GM10847 (cell line): ENCODE measurements around the gene MMD2.

Source experiments
- POLR2A ChIP-seq: IDR thresholded peaks from 2 replicates; pipeline ENCODE4 v1.6.1; 2011; ENCODE audit not compliant: insufficient read length; ENCODE audit errors: extremely low read depth

Gene MMD2

DNA sequence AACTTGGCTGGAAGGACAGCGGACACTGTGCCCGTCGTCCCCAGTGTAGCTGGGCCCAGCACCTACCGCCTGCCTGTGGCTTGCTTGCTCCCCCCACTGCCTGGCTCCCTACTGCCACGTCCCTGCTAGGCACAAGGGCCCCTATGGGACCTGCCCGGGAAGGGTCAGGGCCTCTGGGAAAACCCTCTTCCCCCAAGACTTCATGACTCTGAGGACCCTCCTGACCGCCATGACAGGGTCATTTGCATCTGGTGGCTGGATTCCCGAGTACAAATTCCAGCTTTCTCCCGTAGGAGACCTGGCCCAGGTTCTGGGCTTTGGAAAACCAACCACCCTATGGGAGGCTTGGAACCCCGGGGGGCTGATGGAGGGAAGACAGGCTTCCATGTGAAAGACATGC, 1.4 kb upstream of the MMD2 start:
- TF ChIP-seq POLR2A = no peak

DNA sequence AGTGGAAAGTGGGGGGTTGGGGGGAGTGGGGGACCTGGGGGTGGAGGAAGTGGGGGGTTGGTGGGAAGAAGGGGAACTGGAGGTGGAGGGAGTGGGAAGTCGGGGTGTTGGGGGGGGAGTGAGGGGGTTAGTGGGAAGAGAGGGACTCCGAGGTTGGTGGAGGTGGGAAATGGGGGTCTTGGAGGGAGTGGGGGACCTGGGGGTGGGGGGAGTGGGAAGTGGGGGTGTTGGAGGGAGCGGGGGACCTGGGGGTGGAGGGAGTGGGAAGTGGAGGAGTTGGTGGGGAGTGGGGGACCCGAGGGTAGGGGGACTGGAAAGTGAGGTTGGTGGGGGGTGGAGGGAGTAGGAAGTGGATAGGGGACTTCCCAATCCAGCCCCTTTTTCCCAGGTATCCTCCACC, 906 bp upstream of the MMD2 start:
- TF ChIP-seq POLR2A = no peak

DNA sequence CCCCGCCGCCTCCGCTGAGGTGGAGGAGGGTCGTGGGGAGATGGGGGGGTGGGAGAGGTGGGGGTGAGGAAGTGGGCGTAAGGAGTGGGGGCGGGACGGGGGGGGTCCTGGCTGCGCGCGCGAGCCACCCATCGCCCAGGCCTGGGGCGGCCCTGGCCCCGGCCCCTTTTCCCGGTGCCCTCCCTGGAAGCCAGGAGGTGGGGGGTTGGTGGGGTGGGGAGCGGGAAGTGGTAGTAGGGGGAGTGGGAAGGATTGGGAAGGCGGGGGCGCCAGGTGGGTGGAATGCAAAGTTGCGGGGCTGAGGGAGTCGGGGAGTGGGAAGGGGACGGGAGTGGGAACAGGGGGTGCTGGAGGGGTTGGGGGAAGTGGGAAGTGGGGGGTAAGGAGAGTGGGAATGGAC, 319 bp upstream of the MMD2 start:
- no peak for TF ChIP-seq POLR2A

DNA sequence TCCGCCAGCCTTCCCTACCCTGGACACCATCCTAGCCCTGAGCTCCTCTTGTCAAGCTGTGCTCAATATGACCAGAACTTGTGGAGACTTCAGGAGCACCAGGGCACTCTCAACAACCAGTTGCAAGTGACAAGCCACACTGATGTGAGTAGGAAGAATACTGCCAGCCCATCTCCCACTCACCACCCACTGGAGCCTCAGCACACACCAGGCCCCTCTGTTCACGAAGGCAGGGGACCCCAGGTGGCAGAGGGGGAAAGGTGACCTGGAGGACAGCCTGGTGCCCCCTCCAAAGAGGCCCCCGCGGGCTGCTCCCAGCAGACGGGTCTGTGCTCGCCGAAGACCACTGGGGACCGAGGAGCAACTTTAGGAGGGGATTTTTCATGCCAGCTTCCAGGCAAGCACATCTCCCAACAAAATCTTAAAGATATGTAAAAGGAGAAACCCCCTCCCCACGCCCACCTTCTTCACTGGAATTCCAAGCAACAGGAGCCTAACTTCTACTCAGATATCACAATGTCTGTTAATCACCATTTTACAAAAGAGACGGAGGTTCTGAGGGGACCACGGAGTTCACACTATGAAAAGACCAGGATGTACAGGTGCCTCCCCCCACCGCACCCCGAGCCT, 1.0 kb downstream of the MMD2 start:
- no peak for TF ChIP-seq POLR2A

DNA sequence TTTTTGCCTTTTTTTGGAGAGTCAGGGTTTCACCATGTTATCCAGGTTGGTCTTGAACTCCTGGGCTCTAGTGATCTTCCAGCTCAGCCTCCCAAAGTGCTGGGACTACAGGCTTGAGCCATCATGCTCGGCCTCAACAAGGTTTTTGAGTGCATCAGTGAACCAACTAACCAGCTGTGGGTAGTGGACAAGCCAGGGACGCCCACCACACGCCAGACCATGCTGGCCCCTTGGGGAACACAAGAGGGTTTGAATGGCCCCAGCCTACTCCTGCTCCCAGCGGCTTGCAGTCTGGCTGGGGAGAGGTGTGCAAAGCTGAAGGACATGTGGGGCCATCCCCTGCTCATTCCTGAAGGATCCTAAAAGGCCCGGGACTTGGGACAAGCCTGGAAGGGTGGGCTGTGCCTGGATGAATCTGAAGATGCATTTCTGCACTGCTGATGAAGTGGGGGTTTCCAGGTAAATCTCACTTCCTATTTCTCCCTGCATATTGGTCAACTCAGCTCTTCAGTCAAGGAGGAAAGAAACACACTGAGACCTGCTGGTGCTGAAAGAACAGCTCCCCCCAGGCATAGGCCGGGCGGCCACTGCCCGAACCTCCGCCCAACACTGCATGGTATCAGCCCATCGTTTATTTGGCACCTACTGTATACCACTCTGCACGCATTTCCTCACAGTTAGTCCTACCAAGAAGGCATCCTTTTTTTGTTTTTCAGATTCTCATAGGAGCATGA, 6.9 kb downstream of the MMD2 start:
- TF ChIP-seq POLR2A = no peak

DNA sequence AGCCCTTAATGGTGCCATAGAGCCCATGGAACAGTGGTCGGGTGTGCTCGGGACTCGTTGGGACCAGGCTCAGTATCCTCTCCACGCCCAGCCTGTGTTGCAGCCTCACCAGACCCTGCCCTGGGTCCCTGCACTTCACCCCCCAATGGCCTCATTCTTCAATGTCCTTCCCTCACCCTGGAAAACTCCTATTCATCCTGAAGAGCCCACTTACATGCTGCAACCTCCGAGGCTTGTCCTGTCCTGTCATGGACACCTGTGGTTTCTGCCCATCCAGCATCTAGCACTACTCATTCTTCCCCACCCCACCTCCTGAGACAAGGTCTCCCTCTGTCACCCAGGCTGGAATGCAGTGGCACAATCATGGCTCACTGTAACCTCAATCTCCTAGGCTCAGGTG, 7.7 kb downstream of the MMD2 start:
- TF ChIP-seq POLR2A = no peak

DNA sequence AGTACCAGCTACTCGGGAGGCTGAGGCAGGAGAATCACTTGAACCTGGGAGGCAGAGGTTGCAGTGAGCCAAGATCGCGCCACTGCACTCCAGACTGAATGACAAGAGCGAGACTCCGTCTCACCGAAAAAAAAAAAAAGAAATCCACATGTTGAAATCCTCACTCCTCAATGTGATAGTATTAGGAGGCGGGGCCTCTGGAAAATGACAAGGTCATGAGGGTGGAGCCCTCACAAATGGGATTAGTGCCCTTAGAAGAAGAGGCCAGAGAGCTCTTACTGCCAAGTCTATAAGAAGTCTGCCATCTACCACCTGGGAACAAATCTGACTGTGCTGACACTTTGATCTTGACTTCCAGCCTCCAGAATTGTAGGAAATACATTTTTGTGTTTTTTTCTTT, 10.6 kb downstream of the MMD2 start:
- TF ChIP-seq POLR2A = no peak

DNA sequence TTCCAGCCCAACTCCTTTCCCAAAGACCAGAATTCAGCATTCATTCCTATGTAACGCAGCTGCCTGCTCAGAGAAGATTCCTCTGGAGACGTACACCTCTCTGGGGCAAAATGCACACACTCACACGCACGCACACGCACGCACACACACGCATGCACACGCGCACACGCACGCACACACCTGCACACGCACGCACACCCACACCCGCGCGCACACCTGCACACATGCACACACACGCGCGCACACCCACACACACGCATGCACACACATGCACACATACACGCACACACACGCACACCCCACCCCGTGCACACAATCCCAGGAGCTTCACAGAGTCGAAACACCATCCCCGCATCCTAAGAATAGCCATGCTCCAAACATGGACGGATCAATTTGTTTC, 13.0 kb downstream of the MMD2 start:
- no peak for TF ChIP-seq POLR2A

DNA sequence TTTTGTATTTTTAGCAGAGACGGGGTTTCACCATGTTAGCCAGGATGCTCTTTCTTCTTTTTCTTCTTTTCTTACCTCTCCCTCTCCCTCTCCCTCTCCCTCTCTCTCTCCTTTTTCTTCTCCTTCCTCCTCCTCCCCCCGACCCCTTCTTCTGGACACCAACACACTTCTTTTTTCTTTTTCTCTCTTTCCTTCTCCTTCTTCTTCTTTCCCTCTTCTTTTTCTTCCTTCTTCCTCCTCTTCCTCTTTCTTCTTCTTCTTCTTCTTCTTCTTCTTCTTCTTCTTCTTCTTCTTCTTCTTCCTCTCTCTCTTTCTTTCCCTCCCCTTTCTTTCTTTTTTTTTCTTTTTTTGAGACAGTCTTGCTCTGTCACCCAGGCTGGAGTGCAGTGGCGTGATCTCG, 14.0 kb downstream of the MMD2 start:
- no peak for TF ChIP-seq POLR2A

DNA sequence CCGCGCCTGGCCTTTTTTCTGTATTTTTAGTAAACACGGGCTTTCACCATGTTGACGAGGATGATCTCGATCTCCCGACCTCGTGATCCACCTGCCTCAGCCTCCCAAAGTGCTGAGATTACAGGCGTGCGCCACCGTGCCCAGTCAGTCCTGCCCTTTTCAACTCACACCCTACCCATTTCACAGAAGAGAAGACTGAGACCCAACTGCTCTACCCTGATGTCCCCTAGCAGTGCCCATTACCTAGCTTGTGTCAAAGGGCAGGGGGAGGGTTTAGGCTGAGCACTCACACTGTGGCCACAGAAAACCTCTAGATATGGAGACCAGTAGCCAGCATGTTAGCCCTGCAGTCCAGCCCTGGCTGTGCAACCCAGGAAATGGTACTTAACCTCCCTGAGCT, 15.7 kb downstream of the MMD2 start:
- no peak for TF ChIP-seq POLR2A

DNA sequence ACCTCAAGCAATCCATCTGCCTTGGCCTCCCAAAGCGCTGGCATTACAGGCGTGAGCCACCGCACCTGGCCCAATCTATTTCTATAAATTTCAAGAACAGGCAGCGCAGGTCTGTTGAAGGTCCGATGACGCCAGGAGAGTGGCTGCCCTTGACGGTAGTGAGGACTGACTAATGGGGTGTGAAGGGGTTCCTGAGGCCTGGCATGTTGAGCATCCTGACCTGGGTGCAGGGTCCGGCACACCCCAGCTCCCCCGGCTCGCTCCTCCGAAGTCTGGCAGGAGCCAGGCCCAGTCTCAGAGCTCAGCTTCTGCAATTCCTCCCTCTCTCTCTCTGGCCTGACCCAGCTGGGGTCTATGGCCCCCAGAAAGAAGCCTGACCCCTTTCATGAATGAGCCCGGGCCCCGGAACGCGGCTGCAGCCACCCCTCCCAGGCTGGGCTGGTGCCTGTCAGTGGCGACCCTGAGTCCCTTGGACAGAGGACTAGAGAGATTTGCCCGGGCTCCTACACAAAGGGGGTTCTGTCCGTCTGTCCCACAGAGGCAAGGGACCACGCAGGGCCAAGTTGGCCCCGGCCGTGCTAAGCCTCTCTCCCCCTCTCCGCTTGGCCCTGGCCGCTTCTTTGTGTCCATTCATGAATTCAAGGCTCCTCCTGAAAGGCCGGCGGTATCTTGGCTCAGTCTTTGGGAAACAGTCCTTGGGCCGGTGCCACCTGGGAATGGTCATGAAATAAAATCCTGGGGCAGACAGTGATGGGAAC, 18.8 kb downstream of the MMD2 start:
- no peak for TF ChIP-seq POLR2A

DNA sequence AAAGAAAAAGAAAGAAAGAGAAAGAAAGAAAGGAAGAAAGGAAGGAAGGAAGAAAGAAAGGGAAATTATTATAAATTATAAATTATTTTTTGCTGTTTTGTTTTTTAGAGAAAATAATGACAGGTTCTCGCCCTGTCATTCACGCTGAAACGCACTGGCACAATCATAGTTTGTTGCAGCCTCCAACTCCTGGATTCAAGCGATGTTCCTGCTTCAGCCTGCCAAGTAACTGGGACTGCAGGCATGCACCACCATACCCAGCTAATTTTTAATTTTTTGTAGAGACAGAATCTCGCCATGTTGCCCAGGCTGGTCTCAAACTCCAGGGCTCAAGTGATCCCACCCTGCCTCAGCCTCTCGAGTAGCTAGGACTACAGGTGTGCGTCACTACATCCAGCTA, 21.6 kb downstream of the MMD2 start:
- no peak for TF ChIP-seq POLR2A

DNA sequence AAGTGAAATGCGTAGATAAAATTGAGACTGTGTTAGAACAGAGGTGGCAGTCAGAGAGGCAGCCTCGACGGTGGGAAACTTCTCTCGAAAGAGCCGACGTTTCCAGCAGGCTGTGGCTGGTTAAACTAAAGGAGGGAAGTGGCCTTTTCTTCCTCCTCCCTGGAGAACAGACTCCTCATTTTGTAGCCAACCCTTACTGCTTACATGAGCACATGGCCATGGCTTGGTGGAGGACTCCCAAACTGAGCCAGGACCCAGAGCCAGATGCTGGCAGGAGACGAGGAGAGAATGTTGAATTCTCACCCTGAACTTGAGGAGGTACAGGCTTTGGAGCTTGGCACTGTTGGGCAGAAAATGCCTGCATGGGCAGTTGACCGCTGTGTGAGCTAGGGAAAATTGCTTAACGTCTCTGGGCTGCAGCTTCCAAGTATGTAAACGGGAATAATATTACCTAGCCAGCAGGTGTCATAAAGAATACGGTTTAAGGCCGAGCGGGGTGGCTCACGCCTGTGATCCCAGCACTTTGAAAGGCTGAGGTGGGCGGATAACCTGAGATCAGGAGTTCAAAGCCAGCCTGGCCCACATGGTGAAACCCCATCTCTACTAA, 24.5 kb downstream of the MMD2 start:
- TF ChIP-seq POLR2A = no peak

DNA sequence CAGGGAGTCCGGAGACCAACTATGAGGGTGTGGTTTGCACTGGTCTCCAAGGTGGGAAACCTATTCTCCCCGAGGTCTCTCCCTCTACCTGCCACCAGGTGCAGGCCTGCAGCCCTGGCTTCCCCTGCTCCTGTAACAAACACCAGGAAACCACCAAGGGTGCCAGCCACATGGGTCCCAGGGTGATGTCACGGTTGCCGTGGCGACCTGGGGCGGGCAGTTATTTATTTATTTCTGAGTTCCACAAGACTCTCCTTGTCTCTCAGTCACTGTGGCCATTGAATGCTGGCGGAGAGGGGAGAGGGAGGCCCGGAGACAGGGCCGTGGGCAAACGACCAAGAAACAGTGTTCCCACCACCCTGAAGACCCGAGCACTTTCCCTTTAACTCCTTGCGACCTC, 27.0 kb downstream of the MMD2 start:
- no peak for TF ChIP-seq POLR2A

DNA sequence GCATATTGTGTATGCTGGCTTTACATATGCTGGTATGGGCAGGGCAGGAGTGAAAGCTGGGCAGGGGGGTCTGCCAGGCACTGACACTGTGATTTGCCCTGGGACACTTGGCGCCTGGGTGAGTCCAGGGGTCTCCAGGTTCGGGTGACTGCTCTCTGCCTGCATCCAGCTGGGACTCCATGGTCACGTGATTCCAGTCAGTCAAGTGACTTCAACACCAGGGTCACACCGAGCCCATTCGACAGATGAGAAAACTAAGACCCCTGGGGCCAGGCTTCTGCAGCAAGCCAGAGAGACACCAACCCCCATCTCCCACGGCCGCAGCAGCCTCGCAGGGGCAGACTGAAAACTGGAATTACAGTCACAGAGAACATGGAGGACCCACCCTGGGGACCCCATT, 30.0 kb downstream of the MMD2 start:
- TF ChIP-seq POLR2A = no peak

DNA sequence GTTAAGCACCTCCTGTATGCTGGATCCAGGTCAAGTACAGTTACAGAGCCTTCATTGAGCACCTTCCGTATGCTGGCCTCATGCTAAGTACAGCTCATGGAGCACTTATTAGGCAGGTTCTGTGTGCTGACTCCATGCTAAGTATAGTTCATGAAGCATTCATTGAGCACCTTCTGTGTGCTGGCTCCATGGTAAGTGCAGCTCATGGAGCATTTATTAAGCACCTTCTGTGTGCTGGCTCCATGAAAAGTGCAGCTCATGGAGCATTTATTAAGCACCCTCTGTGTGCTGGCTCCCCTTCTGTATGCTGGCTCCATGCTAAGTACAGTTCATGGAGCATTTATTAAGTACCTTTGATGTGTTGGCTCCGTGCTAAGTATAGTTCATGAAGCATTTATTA, 30.5 kb downstream of the MMD2 start:
- TF ChIP-seq POLR2A = no peak
